ENCODE data around the gene STARD13. TPM values are rescaled to one million over a fixed set of nuclear protein-coding genes. Genes with fewer than 3 reads are reported as not detected.

The STARD13 gene
- total and polyA plus RNA-seq, 9 donors = 7.2 to 31.5 (median 14.0) TPM

GRCh38 chr13:33153421-33154404, 131.8 kb downstream of the STARD13 start:
- Histone ChIP-seq H3K9me3 (no peaks in the 10 kb centered on the region), H3K27ac (no peak overlapping the region), H3K27me3 (no peaks in the 10 kb centered on the region), H3K4me1 (ENCODE audit: insufficient read depth) (peaks cover 8% of the 10 kb centered on the region), H3K4me3 (no peak overlapping the region), H3K36me3 (no peaks in the 10 kb centered on the region)
- TF ChIP-seq EP300 (IDR thresholded peaks at IDR 0.05) (no peak), CTCF (IDR thresholded peaks at IDR 0.05) (no peak), POLR2A (IDR thresholded peaks at IDR 0.05) (no peak)
- no peak for DNase-seq
- WGBS, 3 donors = 63 to 73% (median 68%) methylated on average over 17 of the region's 17 CpGs
- intact Hi-C loops (cut with DNase I) = no loop called here

GRCh38 chr13:33152389-33152788, 133.2 kb downstream of the STARD13 start:
- DNase-seq = no peak
- WGBS, 3 donors = 88 to 94% (median 92%) methylated on average over 3 of the region's 3 CpGs
- TF ChIP-seq POLR2A (IDR thresholded peaks at IDR 0.05) (no peak), EP300 (IDR thresholded peaks at IDR 0.05) (no peak), CTCF (IDR thresholded peaks at IDR 0.05) (no peak)
- intact Hi-C loops (cut with DNase I) = no loop called here
- Histone ChIP-seq H3K27ac (no peak overlapping the region), H3K4me1 (ENCODE audit: insufficient read depth) (peaks cover 8% of the 10 kb centered on the region), H3K9me3 (no peaks in the 10 kb centered on the region), H3K4me3 (no peak overlapping the region), H3K36me3 (no peaks in the 10 kb centered on the region), H3K27me3 (no peaks in the 10 kb centered on the region)

GRCh38 chr13:33150662-33151061, 134.9 kb downstream of the STARD13 start:
- TF ChIP-seq EP300 (IDR thresholded peaks at IDR 0.05) = no peak
- Histone ChIP-seq H3K27ac (no peak overlapping the region), H3K9me3 (no peaks in the 10 kb centered on the region), H3K4me3 (no peak overlapping the region), H3K4me1 (ENCODE audit: insufficient read depth) (peaks cover 8% of the 10 kb centered on the region), H3K36me3 (no peaks in the 10 kb centered on the region), H3K27me3 (no peaks in the 10 kb centered on the region)
- 94 to 96% (median 94%) methylated on average over 5 of the region's 5 CpGs for WGBS, 3 donors
- DNase-seq = no peak
- intact Hi-C loops (cut with DNase I) = no loop called here

GRCh38 chr13:33150126-33150525, 135.4 kb downstream of the STARD13 start:
- TF ChIP-seq EP300 (IDR thresholded peaks at IDR 0.05) = no peak
- no peak for TF ChIP-seq CTCF (IDR thresholded peaks at IDR 0.05)
- no peak for TF ChIP-seq POLR2A (IDR thresholded peaks at IDR 0.05)
- H3K4me1 ChIP-seq (ENCODE audit: insufficient read depth) = peaks cover 8% of the 10 kb centered on the region
- H3K9me3 ChIP-seq = no peaks in the 10 kb centered on the region
- no peak overlapping the region for H3K4me3 ChIP-seq
- H3K36me3 ChIP-seq = no peaks in the 10 kb centered on the region
- no peak overlapping the region for H3K27ac ChIP-seq
- whole genome bisulfite sequencing, 3 donors = 59 to 90% (median 79%) methylated on average over 1 of the region's 1 CpG
- no peak for DNase-seq
- H3K27me3 ChIP-seq = no peaks in the 10 kb centered on the region
- intact Hi-C loops (cut with DNase I) = no loop called here

- Histone ChIP-seq H3K27me3 (no peaks in the 10 kb centered on the region), H3K27ac (no peak overlapping the region), H3K4me1 (ENCODE audit: insufficient read depth) (peaks cover 2% of the 10 kb centered on the region), H3K36me3 (no peaks in the 10 kb centered on the region), H3K9me3 (no peaks in the 10 kb centered on the region), H3K4me3 (no peak overlapping the region)
- TF ChIP-seq EP300 (IDR thresholded peaks at IDR 0.05) (no peak), CTCF (IDR thresholded peaks at IDR 0.05) (no peak), POLR2A (IDR thresholded peaks at IDR 0.05) (no peak)
- no peak for DNase-seq
- 96 to 98% (median 96%) methylated on average over 3 of the region's 3 CpGs for WGBS, 3 donors
- intact Hi-C loops (cut with DNase I) = no loop called here
Observed at GRCh38 chr13:33147832-33148231, 137.7 kb downstream of the STARD13 start.
